K562 treated with DMSO at 1 percent for 24 hours (cell line): ENCODE data around the gene METTL24. TPM values are rescaled to one million over a fixed set of nuclear protein-coding genes. Genes with fewer than 3 reads are reported as not detected.

Experiments
- total RNA-seq: library from RNA; unstranded; fragments of 300-600 nt; gene quantifications from 2 replicates; pipeline ENCODE4 v1.2.3, GENCODE V29; 2022; ENCODE audit warnings: low read depth; ENCODE audit not compliant: insufficient read depth

The METTL24 gene
- total RNA-seq, result not detected in 2 replicates

GRCh38 chr6:110357664-110358552 is at the start of gene METTL24:
METTL24 (minus strand) TSS chr6:110358349; CDS start chr6:110358272, 77 bp downstream.

Other genes with a start within 250 kb of the METTL24 start
- gene WASF1, start 178.7 kb downstream of the METTL24 start, total RNA-seq, result 8.5 and 10.4 TPM in 2 replicates
- gene CDC40, start 177.9 kb downstream of the METTL24 start, total RNA-seq, result 8.6 and 10.7 TPM in 2 replicates
- gene DDO, start 57.2 kb upstream of the METTL24 start, total RNA-seq, result 0.44 and 0.92 TPM in 2 replicates
- gene SLC22A16, start 118.3 kb upstream of the METTL24 start, total RNA-seq, result not detected in 2 replicates